Measurements from ENCODE around the gene DTL.

The DTL gene

GRCh38 chr1:212107481-212107880 lies 71.9 kb downstream of the DTL start:
- Histone ChIP-seq H2AFZ (no peak overlapping the region), H3K4me3 (ENCODE audit: low read depth, low read length) (no peak overlapping the region), H3K9ac (no peak overlapping the region), H3K27me3 (ENCODE audit: control insufficient read depth, insufficient read depth, low read length) (no peaks in the 10 kb centered on the region), H3K27ac (no peak overlapping the region), H3K4me2 (ENCODE audit: low read length) (no peak overlapping the region), H3K36me3 (ENCODE audit: control insufficient read depth, insufficient read depth, low read length) (no peaks in the 10 kb centered on the region), H3K79me2 (no peaks in the 10 kb centered on the region), H3K9me3 (ENCODE audit: control insufficient read depth, low read length) (no peaks in the 10 kb centered on the region), H3K4me1 (peaks cover 2% of the 10 kb centered on the region)
- no peak for TF ChIP-seq CTCF (IDR thresholded peaks at IDR 0.05)

GRCh38 chr1:212108187-212108586 lies 72.6 kb downstream of the DTL start:
- Histone ChIP-seq H3K4me2 (ENCODE audit: low read length) (no peak overlapping the region), H3K4me1 (peaks cover 2% of the 10 kb centered on the region), H2AFZ (no peak overlapping the region), H3K9ac (no peak overlapping the region), H3K36me3 (ENCODE audit: control insufficient read depth, insufficient read depth, low read length) (no peaks in the 10 kb centered on the region), H3K9me3 (ENCODE audit: control insufficient read depth, low read length) (no peaks in the 10 kb centered on the region), H3K79me2 (no peaks in the 10 kb centered on the region), H3K4me3 (ENCODE audit: low read depth, low read length) (no peak overlapping the region), H3K27ac (no peak overlapping the region), H3K27me3 (ENCODE audit: control insufficient read depth, insufficient read depth, low read length) (no peaks in the 10 kb centered on the region)
- TF ChIP-seq CTCF (IDR thresholded peaks at IDR 0.05), result no peak

- no peak overlapping the region for H3K4me3 ChIP-seq (ENCODE audit: low read depth, low read length)
- no peak overlapping the region for H3K4me2 ChIP-seq (ENCODE audit: low read length)
- no peaks in the 10 kb centered on the region for H3K9me3 ChIP-seq (ENCODE audit: control insufficient read depth, low read length)
- H2AFZ ChIP-seq, result no peak overlapping the region
- no peak overlapping the region for H3K27ac ChIP-seq
- no peak overlapping the region for H3K9ac ChIP-seq
- no peaks in the 10 kb centered on the region for H3K27me3 ChIP-seq (ENCODE audit: control insufficient read depth, insufficient read depth, low read length)
- TF ChIP-seq CTCF (IDR thresholded peaks at IDR 0.05), result no peak
- no peaks in the 10 kb centered on the region for H3K36me3 ChIP-seq (ENCODE audit: control insufficient read depth, insufficient read depth, low read length)
- no peaks in the 10 kb centered on the region for H3K79me2 ChIP-seq
- peaks cover 2% of the 10 kb centered on the region for H3K4me1 ChIP-seq
Observed at GRCh38 chr1:212108981-212109380, 73.4 kb downstream of the DTL start.

- Histone ChIP-seq H3K9me3 (ENCODE audit: control insufficient read depth, low read length) (no peaks in the 10 kb centered on the region), H3K4me2 (ENCODE audit: low read length) (no peak overlapping the region), H3K36me3 (ENCODE audit: control insufficient read depth, insufficient read depth, low read length) (no peaks in the 10 kb centered on the region), H3K4me1 (peaks cover 2% of the 10 kb centered on the region), H2AFZ (no peak overlapping the region), H3K9ac (no peak overlapping the region), H3K4me3 (ENCODE audit: low read depth, low read length) (no peak overlapping the region), H3K27ac (no peak overlapping the region), H3K27me3 (ENCODE audit: control insufficient read depth, insufficient read depth, low read length) (no peaks in the 10 kb centered on the region), H3K79me2 (no peaks in the 10 kb centered on the region)
- TF ChIP-seq CTCF (IDR thresholded peaks at IDR 0.05), result no peak
Observed at GRCh38 chr1:212109728-212110127, 74.2 kb downstream of the DTL start.

GRCh38 chr1:212110617-212111016 lies 75.1 kb downstream of the DTL start:
- Histone ChIP-seq H3K4me2 (ENCODE audit: low read length) (no peak overlapping the region), H2AFZ (no peak overlapping the region), H3K36me3 (ENCODE audit: control insufficient read depth, insufficient read depth, low read length) (no peaks in the 10 kb centered on the region), H3K4me3 (ENCODE audit: low read depth, low read length) (no peak overlapping the region), H3K79me2 (no peaks in the 10 kb centered on the region), H3K9ac (no peak overlapping the region), H3K9me3 (ENCODE audit: control insufficient read depth, low read length) (no peaks in the 10 kb centered on the region), H3K27me3 (ENCODE audit: control insufficient read depth, insufficient read depth, low read length) (no peaks in the 10 kb centered on the region), H3K4me1 (no peaks in the 10 kb centered on the region), H3K27ac (no peak overlapping the region)
- TF ChIP-seq CTCF (IDR thresholded peaks at IDR 0.05), result no peak
